Spinal cord (tissue), 10 donors: ENCODE data around the gene FOXA3. TPM values are rescaled to one million over a fixed set of nuclear protein-coding genes. Genes with fewer than 3 reads are reported as not detected.

Experiments
- DNase-seq, 6 donors: peaks; one replicate each; pipeline versions ENCODE4 v3.0.0 to v3.0.0-alpha.2; 2013 to 2015; ENCODE audit warnings: low spot score in 6 of 6, low read depth in 4 of 6
- H3K27ac ChIP-seq: one replicate; pipeline ENCODE4 v1.5.1; 2013; ENCODE audit warnings: low read depth, low read length, control low read depth
- H3K27me3 ChIP-seq: one replicate; pipeline ENCODE4 v1.6.1; 2013; ENCODE audit warnings: low read length; ENCODE audit not compliant: control insufficient read depth, insufficient read depth
- H3K36me3 ChIP-seq: one replicate; pipeline ENCODE4 v1.6.1; 2013; ENCODE audit warnings: low read length; ENCODE audit not compliant: control insufficient read depth, insufficient read depth
- H3K4me1 ChIP-seq: one replicate; pipeline ENCODE4 v1.6.1; 2013; ENCODE audit warnings: low read length; ENCODE audit not compliant: control insufficient read depth, insufficient read depth
- H3K4me3 ChIP-seq: one replicate; pipeline ENCODE4 v1.5.1; 2013; ENCODE audit warnings: low read depth, low read length, control low read depth
- H3K9me3 ChIP-seq: one replicate; pipeline ENCODE4 v1.6.1; 2013; ENCODE audit warnings: low read length; ENCODE audit not compliant: control insufficient read depth, insufficient read depth
- WGBS: methylation state at CpG from one replicate; pipeline ENCODE4 v1.1.5; 2013; ENCODE audit warnings: missing lambda C conversion rate; ENCODE audit not compliant: insufficient coverage; 5-methylcytosine and 5-hydroxymethylcytosine counted together
- polyA plus RNA-seq, 2 donors: library from polyadenylated mRNA; unstranded; fragments of 120-200 nt; gene quantifications; one replicate each; pipeline ENCODE4 v1.2.1, GENCODE V29; 2013; ENCODE audit not compliant: insufficient read length in 2 of 2
- total RNA-seq, 2 donors: library from RNA; depleted of rRNA in 1 of 2; stranded (reverse); fragments of 120-200 nt in 1 of 2; fragments of >200 nt in 1 of 2; gene quantifications; one replicate each; pipeline versions ENCODE4 v1.2.3 to v1.2.4, GENCODE V29; 2013 to 2014
- donor health status: healthy.

Gene FOXA3
- total and polyA plus RNA-seq, 4 donors: not detected

DNA sequence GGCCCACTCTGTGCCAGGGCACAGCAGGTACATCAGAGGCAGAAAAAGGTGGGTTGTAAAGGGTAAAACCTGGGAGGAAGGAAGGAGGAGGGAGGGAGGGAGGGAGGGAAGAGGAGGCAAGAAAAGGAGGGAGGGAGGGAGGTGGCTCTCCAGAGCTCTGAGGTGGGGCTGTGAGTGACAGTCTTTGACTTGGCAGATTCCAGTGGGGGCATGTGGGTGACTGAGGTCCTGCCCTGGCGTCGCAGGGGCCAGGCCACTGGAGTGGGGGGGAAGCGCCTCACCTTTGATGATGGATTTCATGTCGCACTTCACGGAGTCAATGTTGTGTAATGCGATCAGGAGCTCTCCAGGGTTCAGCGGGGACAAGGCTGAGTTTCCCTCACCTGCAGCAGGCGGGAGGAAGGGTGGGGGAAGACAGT, 43.0 kb upstream of the FOXA3 start:
- no peak overlapping the region for H3K4me3 ChIP-seq
- no peak for DNase-seq
- no peak overlapping the region for H3K27ac ChIP-seq
- H3K9me3 ChIP-seq: no peaks in the 10 kb centered on the region
- no peaks in the 10 kb centered on the region for H3K27me3 ChIP-seq
- H3K36me3 ChIP-seq: peaks cover 88% of the 10 kb centered on the region
- WGBS: 93% methylated on average over 8 of the region's 8 CpGs
- H3K4me1 ChIP-seq: peaks cover 17% of the 10 kb centered on the region

DNA sequence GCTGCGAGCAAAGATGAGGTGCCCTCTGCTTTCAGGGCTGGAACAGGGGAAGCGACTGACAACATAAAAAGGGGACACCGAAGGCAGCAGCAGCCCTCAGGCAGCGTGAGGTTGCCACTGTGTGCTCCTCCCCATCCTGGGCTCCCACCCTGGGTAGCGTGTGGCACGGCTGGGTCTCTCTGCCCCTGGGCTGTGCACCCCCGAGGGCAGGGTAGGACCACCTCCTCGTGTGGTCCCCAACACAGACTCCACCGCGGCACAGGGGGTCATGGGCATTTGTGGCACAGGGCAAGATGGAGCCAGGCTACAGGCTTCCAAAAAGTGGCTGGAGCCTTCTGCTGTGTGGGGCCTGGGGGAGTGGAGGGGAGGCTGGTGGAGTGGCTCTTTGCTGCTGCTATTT, 42.6 kb upstream of the FOXA3 start:
- no peaks in the 10 kb centered on the region for H3K27me3 ChIP-seq
- no peak overlapping the region for H3K4me3 ChIP-seq
- 87% methylated on average over 10 of the region's 10 CpGs for WGBS
- H3K4me1 ChIP-seq: peaks cover 13% of the 10 kb centered on the region
- H3K27ac ChIP-seq: no peak overlapping the region
- peaks cover 89% of the 10 kb centered on the region for H3K36me3 ChIP-seq
- H3K9me3 ChIP-seq: no peaks in the 10 kb centered on the region
- no peak for DNase-seq

GRCh38 chr19:45822716-45823115, 41.4 kb upstream of the FOXA3 start:
- Histone ChIP-seq H3K36me3 (peaks cover 94% of the 10 kb centered on the region), H3K4me3 (no peak overlapping the region), H3K27ac (no peak overlapping the region), H3K27me3 (no peaks in the 10 kb centered on the region), H3K9me3 (no peaks in the 10 kb centered on the region), H3K4me1 (peaks cover 1% of the 10 kb centered on the region)
- WGBS: 96% methylated on average over 3 of the region's 5 CpGs
- DNase-seq: no peak

- Histone ChIP-seq H3K4me1 (no peaks in the 10 kb centered on the region), H3K9me3 (no peaks in the 10 kb centered on the region), H3K36me3 (peaks cover 94% of the 10 kb centered on the region), H3K27ac (no peak overlapping the region), H3K4me3 (no peak overlapping the region), H3K27me3 (no peaks in the 10 kb centered on the region)
- 96% methylated on average over 12 of the region's 12 CpGs for WGBS
- DNase-seq: no peak
These were observed 40.9 kb upstream of the FOXA3 start for GRCh38 chr19:45823182-45823581.

DNA sequence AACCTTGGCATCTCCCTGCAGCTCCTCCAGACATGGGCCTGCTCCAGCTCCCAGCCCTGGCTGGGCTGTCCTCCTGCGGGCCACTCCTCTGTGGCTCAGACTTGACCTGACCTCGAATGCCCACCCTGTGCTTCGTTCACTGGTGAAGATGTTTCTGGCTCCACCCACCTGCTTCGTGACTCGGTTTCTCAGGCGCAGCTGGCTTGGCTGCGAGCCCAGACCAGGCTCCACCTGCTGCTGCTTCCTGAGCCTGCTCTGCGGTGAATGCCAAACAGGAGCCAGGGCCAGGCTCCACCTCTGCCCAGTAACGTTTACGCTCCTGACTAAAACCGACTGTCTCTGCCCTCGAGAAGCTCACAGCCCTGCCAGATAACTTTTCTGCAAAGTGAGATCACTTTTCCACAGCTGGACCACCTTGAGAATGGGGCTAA, 40.1 kb upstream of the FOXA3 start:
- peak in 2 of 6 donors; percentile 26 to 42 for DNase-seq
- Histone ChIP-seq H3K4me3 (no peak overlapping the region), H3K27ac (no peak overlapping the region), H3K4me1 (no peaks in the 10 kb centered on the region), H3K36me3 (peaks cover 95% of the 10 kb centered on the region), H3K27me3 (no peaks in the 10 kb centered on the region), H3K9me3 (no peaks in the 10 kb centered on the region)
- 50% methylated on average over 12 of the region's 12 CpGs for WGBS

DNA sequence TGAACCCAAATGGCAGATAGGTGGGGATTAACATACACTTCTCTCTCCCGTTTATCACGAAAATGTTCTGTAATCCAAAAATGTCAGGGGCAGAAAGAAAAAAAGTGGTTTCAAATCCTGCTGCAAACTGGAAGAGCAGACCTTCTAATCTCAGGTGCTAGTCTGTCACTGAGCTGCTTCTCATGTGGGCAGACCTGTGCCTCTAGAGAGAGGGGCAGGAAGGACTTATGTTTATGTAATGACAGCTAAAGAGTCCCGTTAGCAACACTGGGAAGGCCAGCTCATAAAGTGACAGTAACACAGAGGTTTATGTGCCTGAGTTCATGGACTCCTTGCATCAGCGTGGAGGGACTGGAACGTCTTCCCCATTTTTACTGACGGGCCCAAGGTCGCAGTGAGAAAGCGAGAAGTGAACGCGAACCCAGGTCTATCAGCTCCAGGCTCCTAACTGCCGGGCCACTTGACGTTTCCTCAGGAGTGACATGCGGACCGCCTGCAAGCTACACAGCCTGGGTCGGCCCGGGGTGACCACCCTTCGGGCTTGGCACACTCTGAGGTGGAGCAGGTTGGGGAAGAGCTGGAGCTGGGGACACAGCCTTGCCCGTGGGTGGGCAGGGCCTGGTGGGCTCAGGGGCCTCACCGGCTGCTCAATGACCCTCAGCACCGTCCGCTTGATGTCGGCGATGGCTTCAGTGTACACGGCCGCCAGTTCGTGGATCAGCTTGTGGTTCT, 39.4 kb upstream of the FOXA3 start:
- H3K9me3 ChIP-seq: no peaks in the 10 kb centered on the region
- H3K36me3 ChIP-seq: peaks cover 93% of the 10 kb centered on the region
- no peaks in the 10 kb centered on the region for H3K4me1 ChIP-seq
- WGBS: 92% methylated on average over 25 of the region's 26 CpGs
- no peak overlapping the region for H3K27ac ChIP-seq
- H3K27me3 ChIP-seq: no peaks in the 10 kb centered on the region
- no peak for DNase-seq
- H3K4me3 ChIP-seq: no peak overlapping the region

- H3K27me3 ChIP-seq: no peaks in the 10 kb centered on the region
- H3K36me3 ChIP-seq: peaks cover 93% of the 10 kb centered on the region
- H3K27ac ChIP-seq: no peak overlapping the region
- H3K4me1 ChIP-seq: no peaks in the 10 kb centered on the region
- no peaks in the 10 kb centered on the region for H3K9me3 ChIP-seq
- WGBS: 100% methylated on average over 1 of the region's 8 CpGs
- no peak overlapping the region for H3K4me3 ChIP-seq
- DNase-seq: no peak
These were observed 38.9 kb upstream of the FOXA3 start for GRCh38 chr19:45825263-45825605.

- WGBS: 85% methylated on average over 18 of the region's 22 CpGs
- Histone ChIP-seq H3K4me1 (no peaks in the 10 kb centered on the region), H3K27ac (no peak overlapping the region), H3K27me3 (no peaks in the 10 kb centered on the region), H3K4me3 (no peak overlapping the region), H3K36me3 (peaks cover 92% of the 10 kb centered on the region), H3K9me3 (no peaks in the 10 kb centered on the region)
- no peak for DNase-seq
These were observed 37.9 kb upstream of the FOXA3 start for GRCh38 chr19:45825917-45826893.

- DNase-seq: no peak
- Histone ChIP-seq H3K9me3 (no peaks in the 10 kb centered on the region), H3K27ac (no peak overlapping the region), H3K4me3 (no peak overlapping the region), H3K27me3 (no peaks in the 10 kb centered on the region), H3K4me1 (no peaks in the 10 kb centered on the region), H3K36me3 (peaks cover 93% of the 10 kb centered on the region)
- 73% methylated on average over 10 of the region's 11 CpGs for WGBS
These were observed 37.2 kb upstream of the FOXA3 start for GRCh38 chr19:45826934-45827333.
